IMR-90 (cell line): ENCODE data around the gene NR6A1. TPM values are rescaled to one million over a fixed set of nuclear protein-coding genes. Genes with fewer than 3 reads are reported as not detected.

Source experiments
- ATAC-seq: fragments of 200-7000 bp; cut with Tn5 transposase; 2 replicates; pipeline ENCODE4 v1.9.1; 2020; ENCODE audit warnings: low read depth, mild to moderate bottlenecking, moderate library complexity
- BruUV-seq: library from RNA; stranded (reverse); fragments of 400-500 nt; replicated peaks from 2 replicates; lab custom pipeline; 2021; lab: Mats Ljungman, UMichigan
- CTCF ChIA-PET: fragments of 300-600 bp; formaldehyde crosslinking; extraction: SDS; loops from one replicate; lab custom pipeline; 2021; ENCODE audit warnings: antibody characterized with exemption; lab: Yijun Ruan, JAX
- POLR2A ChIA-PET: fragments of 300-600 bp; sonication (Branson Sonifier 250); formaldehyde crosslinking; loops from one replicate; lab custom pipeline; 2022; ENCODE audit warnings: antibody characterized with exemption; ENCODE audit not compliant: unreplicated experiment; lab: Charles Lee
- DNase-seq: peaks from one replicate; pipeline ENCODE4 v3.0.0; 2013
- H2AFZ ChIP-seq: replicated peaks from 2 replicates; pipeline ENCODE3; 2013; ENCODE audit warnings: low read length, mild to moderate bottlenecking; ENCODE audit not compliant: poor library complexity
- H2AK5ac ChIP-seq: 2 replicates; pipeline ENCODE4 v1.6.1; 2013; ENCODE audit warnings: low read depth, low read length, inconsistent platforms
- H2AK9ac ChIP-seq: replicated peaks from 2 replicates; pipeline ENCODE3; 2013; ENCODE audit warnings: mild to moderate bottlenecking, low read depth, low read length, moderate library complexity; ENCODE audit not compliant: poor library complexity
- H2BK120ac ChIP-seq: 2 replicates; pipeline ENCODE4 v1.6.1; 2013; ENCODE audit warnings: low read depth, low read length, inconsistent platforms
- H2BK15ac ChIP-seq: 3 replicates; pipeline ENCODE4 v1.6.1; 2013; ENCODE audit warnings: low read depth, low read length, inconsistent platforms
- H2BK20ac ChIP-seq: 2 replicates; pipeline ENCODE4 v1.6.1; 2013; ENCODE audit warnings: low read depth, mild to moderate bottlenecking, inconsistent platforms, low read length, moderate library complexity
- H2BK5ac ChIP-seq: 2 replicates; pipeline ENCODE4 v1.6.1; 2013; ENCODE audit warnings: mild to moderate bottlenecking, low read depth, low read length, inconsistent platforms; ENCODE audit not compliant: poor library complexity, severe bottlenecking
- H3K14ac ChIP-seq: replicated peaks from 2 replicates; pipeline ENCODE4 v1.6.1; 2013; ENCODE audit warnings: low read depth, low read length, inconsistent platforms
- H3K18ac ChIP-seq: 2 replicates; pipeline ENCODE4 v1.6.1; 2013; ENCODE audit warnings: low read depth, low read length, control low read depth
- H3K23ac ChIP-seq: 2 replicates; pipeline ENCODE4 v1.6.1; 2013; ENCODE audit warnings: low read depth, low read length, inconsistent platforms
- H3K27ac ChIP-seq: 2 replicates; pipeline ENCODE4 v1.5.1; 2013; ENCODE audit warnings: mild to moderate bottlenecking, control low read depth, low read length; ENCODE audit not compliant: insufficient read depth
- H3K27me3 ChIP-seq: 2 replicates; pipeline ENCODE4 v1.6.1; 2013; ENCODE audit warnings: low read length; ENCODE audit not compliant: control insufficient read depth, insufficient read depth
- H3K36me3 ChIP-seq: 2 replicates; pipeline ENCODE4 v1.6.1; 2013; ENCODE audit warnings: low read length, mixed read lengths; ENCODE audit not compliant: control insufficient read depth, insufficient read depth
- H3K4ac ChIP-seq: 2 replicates; pipeline ENCODE4 v1.6.1; 2013; ENCODE audit warnings: low read depth, low read length, inconsistent platforms
- H3K4me1 ChIP-seq: 2 replicates; pipeline ENCODE4 v1.6.1; 2013; ENCODE audit warnings: low read length, mixed read lengths; ENCODE audit not compliant: control insufficient read depth, insufficient read depth
- H3K4me2 ChIP-seq: 2 replicates; pipeline ENCODE4 v1.6.1; 2013; ENCODE audit warnings: low read depth, mild to moderate bottlenecking, control low read depth, low read length, moderate library complexity
- H3K4me3 ChIP-seq: 2 replicates; pipeline ENCODE4 v1.5.1; 2013; ENCODE audit warnings: low read depth, mild to moderate bottlenecking, control low read depth, low read length, moderate library complexity; ENCODE audit not compliant: insufficient read depth
- H3K56ac ChIP-seq: 2 replicates; pipeline ENCODE4 v1.6.1; 2013; ENCODE audit warnings: low read length, inconsistent platforms; ENCODE audit not compliant: insufficient read depth; ENCODE audit errors: extremely low read depth
- H3K79me1 ChIP-seq, 2 experiments: 2 replicates each; pipeline ENCODE4 v1.6.1; 2013; ENCODE audit warnings: low read length in 2 of 2, inconsistent platforms in 1 of 2, low read depth in 1 of 2
- H3K9ac ChIP-seq: 2 replicates; pipeline ENCODE4 v1.6.1; 2013; ENCODE audit warnings: low read depth, low read length, control low read depth
- H3K9me1 ChIP-seq: 2 replicates; pipeline ENCODE4 v1.6.1; 2013; ENCODE audit warnings: low read length, inconsistent platforms; ENCODE audit not compliant: insufficient read depth
- H3K9me3 ChIP-seq: 2 replicates; pipeline ENCODE4 v1.6.1; 2013; ENCODE audit warnings: low read length; ENCODE audit not compliant: control insufficient read depth, insufficient read depth
- H4K20me1 ChIP-seq: 2 replicates; pipeline ENCODE4 v1.6.1; 2013; ENCODE audit warnings: low read length, inconsistent platforms; ENCODE audit not compliant: insufficient read depth
- H4K5ac ChIP-seq: 2 replicates; pipeline ENCODE4 v1.6.1; 2013; ENCODE audit warnings: mild to moderate bottlenecking, low read depth, low read length, control low read depth
- H4K8ac ChIP-seq, 2 experiments: 2 replicates each; pipeline ENCODE4 v1.6.1; 2013; ENCODE audit warnings: low read depth in 2 of 2, low read length in 2 of 2, control low read depth in 1 of 2, inconsistent platforms in 1 of 2
- H4K91ac ChIP-seq: 2 replicates; pipeline ENCODE4 v1.6.1; 2013; ENCODE audit warnings: low read depth, low read length, inconsistent platforms; ENCODE audit not compliant: insufficient read depth
- BHLHE40 ChIP-seq: fragments of 150-350 bp; IDR thresholded peaks from 2 replicates; pipeline ENCODE4 v1.6.1; 2016; ENCODE audit warnings: mild to moderate bottlenecking, low read depth, low read length
- CEBPB ChIP-seq: IDR thresholded peaks from 2 replicates; pipeline ENCODE4 v1.6.1; 2012; ENCODE audit warnings: low read depth, low read length, improper control_type of control experiment
- FOS ChIP-seq: fragments of 150-350 bp; IDR thresholded peaks from 2 replicates; pipeline ENCODE4 v1.6.1; 2016; ENCODE audit warnings: low read depth, low read length
- MAFK ChIP-seq: IDR thresholded peaks from 2 replicates; pipeline ENCODE4 v1.6.1; 2012; ENCODE audit warnings: low read depth, low read length, improper control_type of control experiment
- MAZ ChIP-seq: IDR thresholded peaks from 2 replicates; pipeline ENCODE4 v1.6.1; 2012; ENCODE audit warnings: low read depth, mild to moderate bottlenecking, low read length, improper control_type of control experiment, moderate library complexity, borderline replicate concordance
- MXI1 ChIP-seq: IDR thresholded peaks from 2 replicates; pipeline ENCODE4 v1.6.1; 2012; ENCODE audit warnings: low read depth, mild to moderate bottlenecking, low read length, moderate library complexity, borderline replicate concordance
- NFE2L2 ChIP-seq: fragments of 150-350 bp; IDR thresholded peaks from 2 replicates; pipeline ENCODE4 v1.6.1; 2016; ENCODE audit warnings: low read depth, mild to moderate bottlenecking, low read length
- POLR2A ChIP-seq: IDR thresholded peaks from 2 replicates; pipeline ENCODE4 v1.6.1; 2012; ENCODE audit warnings: mild to moderate bottlenecking, low read depth, low read length
- RAD21 ChIP-seq: IDR thresholded peaks from 2 replicates; pipeline ENCODE4 v1.6.1; 2012; ENCODE audit warnings: low read length, improper control_type of control experiment
- RCOR1 ChIP-seq: IDR thresholded peaks from 2 replicates; pipeline ENCODE4 v1.6.1; 2012; ENCODE audit warnings: mild to moderate bottlenecking, low read length, improper control_type of control experiment; ENCODE audit not compliant: insufficient replicate concordance
- RFX5 ChIP-seq: IDR thresholded peaks from 2 replicates; pipeline ENCODE4 v1.8.0; 2012; ENCODE audit warnings: low read depth, mild to moderate bottlenecking, low read length, moderate library complexity
- SMC3 ChIP-seq: fragments of 150-350 bp; IDR thresholded peaks from 2 replicates; pipeline ENCODE4 v1.6.1; 2016; ENCODE audit warnings: low read depth, mild to moderate bottlenecking, antibody characterized with exemption, low read length, moderate library complexity
- USF2 ChIP-seq: fragments of 150-350 bp; IDR thresholded peaks from 2 replicates; pipeline ENCODE4 v1.6.1; 2017; ENCODE audit warnings: mild to moderate bottlenecking, antibody characterized with exemption, low read length, low read depth
- WGBS, 2 experiments: methylation state at CpG; one replicate each; pipeline versions ENCODE4 v1.1.5 to v1.1.7; 2013; ENCODE audit warnings: missing lambda C conversion rate in 2 of 2; ENCODE audit not compliant: insufficient read length in 1 of 2; ENCODE audit errors: extremely low coverage in 2 of 2; 5-methylcytosine and 5-hydroxymethylcytosine counted together
- dilution Hi-C: fragments of 300-500 bp; cut with HindIII; formaldehyde crosslinking; loops from one replicate; pipeline ENCODE4 v1.14.3; 2018; ENCODE audit warnings: low sequenced_read_pairs; ENCODE audit not compliant: unreplicated experiment
- in situ Hi-C: fragments of 300-500 bp; cut with MboI; formaldehyde crosslinking; loops from 3 replicates; pipeline ENCODE4 v1.14.3; 2019; ENCODE audit warnings: low sequenced_read_pairs, inconsistent platforms, mixed read lengths
- intact Hi-C: fragments of 100-400 bp; cut with micrococcal nuclease; formaldehyde crosslinking; loops from 2 replicates; pipeline ENCODE4 v1.10.0; 2022
- polyA plus RNA-seq, 3 experiments: library from polyadenylated mRNA; depleted of rRNA; stranded (reverse); fragments of >200 nt; gene quantifications; 2 replicates each; pipeline ENCODE4 v1.2.3, GENCODE V29; 2012; ENCODE audit warnings: low replicate concordance in 1 of 3
- total RNA-seq: library from RNA; depleted of rRNA; stranded (reverse); fragments of >200 nt; gene quantifications from 2 replicates; pipeline ENCODE4 v1.2.3, GENCODE V29; 2012

NR6A1 gene
- total and polyA plus RNA-seq, 2 of the 4 experiments (the other 2 are of a cell fraction): 0.14 to 0.36 TPM

GRCh38 chr9:124535846-124536245 is 235.3 kb downstream of the NR6A1 start:
- no peaks in the 10 kb centered on the region for H4K20me1 ChIP-seq
- H4K8ac ChIP-seq: no peak overlapping the region
- H2BK5ac ChIP-seq: no peak overlapping the region
- in situ Hi-C loops: no loop called here
- H3K4me3 ChIP-seq: no peak overlapping the region
- no peaks in the 10 kb centered on the region for H3K79me1 ChIP-seq
- no peak overlapping the region for H3K4me2 ChIP-seq
- H3K4ac ChIP-seq: no peak overlapping the region
- WGBS, 2 experiments: 91% methylated on average over 9 of the region's 10 CpGs; no CpG with 5 or more reads in 1 of the 2 experiments
- H3K27me3 ChIP-seq: peaks cover 6% of the 10 kb centered on the region; the same call in 1 of the 2 replicates
- BruUV-seq: no TSS peak
- no peak overlapping the region for H3K14ac ChIP-seq
- H3K9me1 ChIP-seq: no peaks in the 10 kb centered on the region
- no peak overlapping the region for H3K56ac ChIP-seq
- DNase-seq (no peak), ATAC-seq (no peak)
- intact Hi-C loops: loop anchor here (1.0 to 5.0 kb wide), 2 partner anchors 117 to 409 kb away; no protein-coding TSS in a partner anchor
- POLR2A ChIA-PET: interaction anchor here (0.5 kb wide), 1 partner anchor 12 kb away, joined by 3 read pairs; no protein-coding TSS in a partner anchor
- CTCF ChIA-PET: interaction anchor here (0.7 to 2.0 kb wide), 5 partner anchors 16 to 278 kb away, joined by 5 to 25 read pairs (median 7); partner anchors contain the start of gene NEK6
- no peak overlapping the region for H4K5ac ChIP-seq
- no peak overlapping the region for H3K23ac ChIP-seq
- no peaks in the 10 kb centered on the region for H3K9me3 ChIP-seq
- H3K18ac ChIP-seq: no peak overlapping the region
- H2BK15ac ChIP-seq: no peak overlapping the region
- H2BK20ac ChIP-seq: no peak overlapping the region
- dilution Hi-C loops: no loop called here
- TF ChIP-seq MAZ: no peak
- no peak for TF ChIP-seq SMC3
- no peak for TF ChIP-seq RCOR1
- no peak for TF ChIP-seq FOS
- no peak for TF ChIP-seq RFX5
- no peak for TF ChIP-seq USF2
- TF ChIP-seq BHLHE40: no peak
- TF ChIP-seq CEBPB: no peak
- no peak for TF ChIP-seq MXI1
- TF ChIP-seq POLR2A: no peak
- TF ChIP-seq NFE2L2: no peak
- TF ChIP-seq MAFK: no peak
- TF ChIP-seq RAD21: no peak
- no peak overlapping the region for H2AFZ ChIP-seq
- no peaks in the 10 kb centered on the region for H3K36me3 ChIP-seq
- H3K4me1 ChIP-seq: no peaks in the 10 kb centered on the region
- no peak overlapping the region; the same call in 1 of the 2 replicates for H3K27ac ChIP-seq
- no peak overlapping the region for H3K9ac ChIP-seq
- H4K91ac ChIP-seq: no peak overlapping the region
- no peak overlapping the region for H2AK5ac ChIP-seq
- H2AK9ac ChIP-seq: no peak overlapping the region
- H2BK120ac ChIP-seq: no peak overlapping the region
